OCI-LY7 (cell line): ENCODE results near the gene DTHD1. TPM values are rescaled to one million over a fixed set of nuclear protein-coding genes. Genes with fewer than 3 reads are reported as not detected.

Experiments used
- BruUV-seq: library from RNA; stranded (reverse); fragments of 400-500 nt; replicated peaks from 2 replicates; lab custom pipeline; 2021; lab: Mats Ljungman, UMichigan
- CTCF ChIA-PET: fragments of 300-600 bp; sonication (Branson Sonifier 250); formaldehyde crosslinking; loops from one replicate; lab custom pipeline; 2022; ENCODE audit warnings: antibody characterized with exemption; ENCODE audit not compliant: unreplicated experiment; lab: Charles Lee
- POLR2A ChIA-PET: fragments of 300-600 bp; sonication (Branson Sonifier 250); formaldehyde crosslinking; loops from one replicate; lab custom pipeline; 2022; ENCODE audit warnings: antibody characterized with exemption; lab: Charles Lee
- DNase-seq: peaks from one replicate; pipeline ENCODE4 v3.0.0-alpha.2; 2015; ENCODE audit warnings: low spot score
- H2AFZ ChIP-seq: fragments of 200-600 bp; sonication (generic), shearing (Covaris generic); 2 replicates; pipeline ENCODE4 v1.6.1; 2014; ENCODE audit warnings: mild to moderate bottlenecking, antibody characterized with exemption, low read length, moderate library complexity
- H3K27ac ChIP-seq: fragments of 200-600 bp; sonication (generic); 2 replicates; pipeline ENCODE4 v1.5.1; 2014; ENCODE audit warnings: mixed run types, low read depth, mild to moderate bottlenecking, moderate library complexity, low read length, inconsistent platforms; ENCODE audit not compliant: poor library complexity, severe bottlenecking
- H3K36me3 ChIP-seq: fragments of 200-600 bp; sonication (generic); 2 replicates; pipeline ENCODE4 v1.6.1; 2014; ENCODE audit warnings: mild to moderate bottlenecking, antibody characterized with exemption, low read length, moderate library complexity, mixed read lengths; ENCODE audit not compliant: insufficient read depth
- H3K4me1 ChIP-seq: fragments of 200-600 bp; sonication (generic); 2 replicates; pipeline ENCODE4 v1.5.1; 2014; ENCODE audit warnings: mild to moderate bottlenecking, low read length; ENCODE audit not compliant: insufficient read depth, poor library complexity, severe bottlenecking
- H3K4me2 ChIP-seq: fragments of 200-600 bp; sonication (generic); 2 replicates; pipeline ENCODE4 v1.6.1; 2014; ENCODE audit warnings: mild to moderate bottlenecking, low read length
- H3K4me3 ChIP-seq: fragments of 200-600 bp; sonication (generic); 2 replicates; pipeline ENCODE4 v1.5.1; 2014; ENCODE audit warnings: mild to moderate bottlenecking, low read depth, low read length; ENCODE audit not compliant: poor library complexity, severe bottlenecking
- H3K79me2 ChIP-seq: fragments of 200-600 bp; sonication (generic); 2 replicates; pipeline ENCODE4 v1.6.1; 2016; ENCODE audit warnings: low read depth, mild to moderate bottlenecking, low read length, moderate library complexity, mixed read lengths; ENCODE audit not compliant: insufficient read depth
- H3K9me2 ChIP-seq: fragments of 200-600 bp; sonication (generic); 2 replicates; pipeline ENCODE4 v1.6.1; 2016; ENCODE audit warnings: mild to moderate bottlenecking, low read length, mixed read lengths; ENCODE audit not compliant: insufficient read depth
- H3K9me3 ChIP-seq: fragments of 200-600 bp; sonication (generic); 2 replicates; pipeline ENCODE4 v1.6.1; 2014; ENCODE audit warnings: mild to moderate bottlenecking, mixed run types, low read length, mixed read lengths
- H4K20me1 ChIP-seq: fragments of 200-600 bp; sonication (generic); 2 replicates; pipeline ENCODE4 v1.6.1; 2014; ENCODE audit warnings: mild to moderate bottlenecking, antibody characterized with exemption, low read length, moderate library complexity, mixed read lengths; ENCODE audit not compliant: insufficient read depth
- CTCF ChIP-seq: fragments of 200-600 bp; sonication (generic); conservative IDR thresholded peaks from 2 replicates; pipeline ENCODE4 v1.5.1; 2014; ENCODE audit warnings: mild to moderate bottlenecking, antibody characterized with exemption, low read length, moderate library complexity, mixed read lengths
- EZH2phosphoT487 ChIP-seq: fragments of 200-600 bp; sonication (generic); IDR thresholded peaks from 2 replicates; pipeline ENCODE4 v1.6.1; 2018; ENCODE audit warnings: low read depth, borderline replicate concordance, mild to moderate bottlenecking, mixed run types, antibody characterized with exemption, low read length, moderate library complexity, mixed read lengths
- intact Hi-C: fragments of 100-400 bp; cut with micrococcal nuclease; formaldehyde crosslinking; loops from one replicate; pipeline ENCODE4 v1.10.0; 2022; ENCODE audit not compliant: unreplicated experiment
- total RNA-seq, 2 experiments: library from RNA; depleted of rRNA in 1 of 2; stranded (reverse); fragments of >200 nt in 1 of 2; shearing (Covaris generic) in 1 of 2; gene quantifications; 2 replicates each; pipeline ENCODE4 v1.2.3, GENCODE V29; 2014 to 2022

DTHD1 gene
- total RNA-seq, 2 experiments from 2014 or later, result not detected

- Histone ChIP-seq H3K27ac (no peak overlapping the region), H3K4me3 (no peak overlapping the region), H3K4me2 (no peak overlapping the region), H4K20me1 (no peaks in the 10 kb centered on the region), H3K36me3 (no peaks in the 10 kb centered on the region), H3K4me1 (no peaks in the 10 kb centered on the region), H2AFZ (no peak overlapping the region), H3K9me3 (no peaks in the 10 kb centered on the region), H3K9me2 (no peaks in the 10 kb centered on the region), H3K79me2 (no peaks in the 10 kb centered on the region)
- no peak for DNase-seq
- ChIA-PET POLR2A (interaction anchor here (0.6 to 1.5 kb wide), 7 partner anchors 13 to 1277 kb away, joined by 3 to 5 read pairs (median 3); no protein-coding TSS in a partner anchor), CTCF (no interaction called here)
- no TSS peak for BruUV-seq
- TF ChIP-seq CTCF, result no peak
- TF ChIP-seq EZH2phosphoT487, result no peak
- intact Hi-C loops, result no loop called here
Observed at GRCh38 chr4:36330796-36331195, 49.4 kb downstream of the DTHD1 start.

- intact Hi-C loops, result no loop called here
- no peaks in the 10 kb centered on the region for H3K4me1 ChIP-seq
- no peak overlapping the region for H3K27ac ChIP-seq
- no peak overlapping the region for H3K4me3 ChIP-seq
- H3K36me3 ChIP-seq, result no peaks in the 10 kb centered on the region
- BruUV-seq, result no TSS peak
- H2AFZ ChIP-seq, result no peak overlapping the region
- H4K20me1 ChIP-seq, result no peaks in the 10 kb centered on the region
- H3K9me3 ChIP-seq, result no peaks in the 10 kb centered on the region
- POLR2A ChIA-PET, result interaction anchor here (0.5 kb wide), 1 partner anchor 171 kb away, joined by 4 read pairs; no protein-coding TSS in a partner anchor
- no peak overlapping the region for H3K4me2 ChIP-seq
- H3K79me2 ChIP-seq, result no peaks in the 10 kb centered on the region
- DNase-seq, result no peak
- no peaks in the 10 kb centered on the region for H3K9me2 ChIP-seq
- CTCF ChIA-PET, result no interaction called here
- TF ChIP-seq EZH2phosphoT487, result no peak
- no peak for TF ChIP-seq CTCF
Observed at GRCh38 chr4:36332023-36332781, 50.8 kb downstream of the DTHD1 start.

- ChIA-PET POLR2A (no interaction called here), CTCF (no interaction called here)
- no TSS peak for BruUV-seq
- H3K4me3 ChIP-seq, result no peak overlapping the region
- H3K36me3 ChIP-seq, result no peaks in the 10 kb centered on the region
- H3K79me2 ChIP-seq, result no peaks in the 10 kb centered on the region
- TF ChIP-seq EZH2phosphoT487 (no peak), CTCF (no peak)
- no peak overlapping the region for H3K27ac ChIP-seq
- no peaks in the 10 kb centered on the region for H3K4me1 ChIP-seq
- no peak overlapping the region for H2AFZ ChIP-seq
- H4K20me1 ChIP-seq, result no peaks in the 10 kb centered on the region
- no peak for DNase-seq
- H3K9me2 ChIP-seq, result no peaks in the 10 kb centered on the region
- no peaks in the 10 kb centered on the region for H3K9me3 ChIP-seq
- no peak overlapping the region for H3K4me2 ChIP-seq
- intact Hi-C loops, result no loop called here
Observed at GRCh38 chr4:36332782-36333131, 51.3 kb downstream of the DTHD1 start.
